SIG-M5 treated with dmso at 0.1 percent for 504 hours (cell line): ENCODE measurements around the gene SUCO.

Experiments used
- DNase-seq: peaks from one replicate; lab custom pipeline; 2025; ENCODE audit not compliant: unreplicated experiment; lab: John Stamatoyannopoulos, UW

SUCO gene

DNA sequence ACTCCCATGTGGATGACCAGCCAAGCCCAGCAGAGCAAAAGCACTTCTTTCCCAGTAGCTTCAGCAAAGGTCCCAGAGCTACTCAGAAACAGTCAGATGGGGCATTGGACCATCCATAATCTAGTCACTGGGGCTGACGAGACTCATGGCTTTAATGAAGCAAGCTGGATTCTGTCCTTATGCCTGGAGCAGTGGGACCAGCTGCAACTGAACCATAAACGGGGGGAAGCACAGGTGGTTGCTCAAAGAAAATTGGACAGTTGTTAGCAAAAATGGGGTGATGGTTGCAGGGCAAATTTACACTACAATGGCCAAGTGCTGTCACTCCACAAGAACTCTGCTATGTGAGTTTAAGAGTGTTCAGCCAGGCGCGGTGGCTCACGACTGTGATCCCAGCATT, 108.5 kb downstream of the SUCO start:
- DNase-seq: no peak

DNA sequence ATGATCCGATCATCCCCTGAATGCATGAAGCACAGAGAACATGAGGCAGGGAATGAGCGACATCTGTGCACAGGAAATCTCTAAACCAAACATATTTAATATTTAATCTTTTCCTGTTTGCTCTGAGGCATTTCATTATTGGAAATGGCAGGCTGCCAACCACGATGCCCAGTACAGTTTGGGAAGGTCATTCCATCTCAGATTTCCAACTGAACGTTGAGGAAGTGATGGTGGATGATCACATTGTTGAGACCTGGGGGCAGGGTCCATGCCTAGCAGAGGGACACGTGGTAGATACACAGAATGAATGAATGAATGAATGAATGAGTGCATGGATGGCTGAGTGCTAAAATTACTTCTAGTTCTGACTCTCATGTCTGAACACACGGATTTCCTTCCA, 110.0 kb downstream of the SUCO start:
- DNase-seq: no peak

DNA sequence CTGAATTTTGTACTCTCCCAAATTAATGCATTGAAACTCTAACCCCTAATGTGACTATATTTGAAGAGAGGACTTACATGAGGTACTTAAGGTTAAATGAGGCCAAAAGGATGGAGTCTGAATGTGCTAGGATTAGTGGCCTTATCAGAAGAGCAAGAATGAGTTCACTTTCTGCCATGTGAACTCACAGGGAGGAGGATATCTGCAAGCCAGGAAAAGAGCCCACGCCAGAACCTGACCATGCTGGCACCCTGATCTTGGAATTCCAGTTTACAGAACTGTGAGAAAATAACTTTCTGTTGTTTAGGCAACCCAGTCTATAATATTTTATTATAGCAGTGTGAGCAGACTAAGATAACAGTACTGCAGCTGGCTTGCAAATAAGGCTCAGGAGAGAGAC, 113.7 kb downstream of the SUCO start:
- DNase-seq: no peak

DNA sequence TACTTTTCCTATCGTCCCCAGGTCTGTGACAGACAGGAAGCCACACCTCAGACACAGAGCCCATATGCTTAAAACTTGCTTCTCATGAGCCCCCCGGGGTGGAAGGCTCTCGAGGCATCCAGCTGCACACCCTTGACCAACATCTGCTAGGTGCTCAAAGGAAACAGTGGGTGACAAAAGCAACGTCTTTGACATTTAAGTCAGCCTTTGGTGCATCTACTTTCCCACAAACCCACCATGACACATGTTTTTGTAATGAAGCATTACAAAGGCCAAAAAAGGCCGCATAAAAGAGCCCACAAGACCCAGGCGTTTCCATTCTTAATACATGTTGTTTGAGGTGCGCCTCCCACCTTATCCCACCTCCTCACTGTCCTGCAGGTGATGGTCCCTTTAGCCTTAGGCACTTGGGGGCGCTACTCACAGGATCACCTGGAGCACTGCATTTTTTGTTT, 114.2 kb downstream of the SUCO start:
- no peak for DNase-seq

DNA sequence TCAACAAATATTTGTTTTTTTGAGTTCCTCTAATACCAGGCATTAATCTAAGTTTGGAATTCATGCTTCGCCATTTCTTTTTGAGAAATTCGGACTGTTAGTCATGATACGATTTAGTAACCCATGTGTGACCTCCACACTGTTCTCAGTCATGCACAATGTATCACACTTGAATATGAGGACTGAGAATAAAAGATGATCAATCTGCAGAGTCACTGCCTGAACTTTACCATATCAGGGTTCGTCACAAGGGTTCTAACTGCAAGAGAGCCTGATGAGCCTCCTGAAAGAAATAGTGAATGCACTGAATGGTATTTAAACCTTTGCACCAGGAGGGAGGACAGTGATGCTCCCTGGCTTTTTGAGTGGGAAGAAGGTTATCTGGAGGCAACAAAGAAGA, 115.0 kb downstream of the SUCO start:
- no peak for DNase-seq

DNA sequence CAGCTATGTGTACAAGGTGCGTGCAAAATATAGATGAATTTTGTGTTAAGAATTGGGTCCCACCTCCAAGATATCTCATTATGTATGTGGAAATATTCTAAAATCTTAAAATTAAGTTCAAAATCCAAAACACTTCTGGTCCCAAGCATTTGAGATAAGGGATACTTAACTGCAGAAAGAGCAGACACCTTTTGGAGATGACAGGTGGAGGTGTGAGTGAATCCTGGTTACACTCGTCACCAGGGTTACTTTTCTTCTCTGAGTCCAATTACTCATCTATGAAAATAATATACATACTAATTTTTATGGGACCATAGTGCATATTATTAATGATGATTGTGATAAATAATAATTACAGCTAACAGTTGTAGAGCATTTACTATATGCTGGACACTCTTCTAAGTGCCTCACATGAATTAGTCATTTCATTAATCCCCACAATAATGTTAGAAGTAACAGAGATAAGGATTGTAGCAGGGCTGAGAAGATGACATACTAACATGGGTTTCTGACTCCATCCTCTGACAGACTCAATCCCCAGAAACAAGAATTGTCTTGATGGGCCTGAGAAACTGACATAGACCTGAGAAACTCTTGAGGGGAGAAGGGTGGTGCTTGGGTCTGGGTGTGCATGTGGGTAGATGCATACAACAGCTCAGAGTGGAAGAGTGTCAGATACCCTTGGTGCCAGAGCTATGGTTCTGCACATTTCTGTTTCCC, 117.7 kb downstream of the SUCO start:
- DNase-seq: no peak

DNA sequence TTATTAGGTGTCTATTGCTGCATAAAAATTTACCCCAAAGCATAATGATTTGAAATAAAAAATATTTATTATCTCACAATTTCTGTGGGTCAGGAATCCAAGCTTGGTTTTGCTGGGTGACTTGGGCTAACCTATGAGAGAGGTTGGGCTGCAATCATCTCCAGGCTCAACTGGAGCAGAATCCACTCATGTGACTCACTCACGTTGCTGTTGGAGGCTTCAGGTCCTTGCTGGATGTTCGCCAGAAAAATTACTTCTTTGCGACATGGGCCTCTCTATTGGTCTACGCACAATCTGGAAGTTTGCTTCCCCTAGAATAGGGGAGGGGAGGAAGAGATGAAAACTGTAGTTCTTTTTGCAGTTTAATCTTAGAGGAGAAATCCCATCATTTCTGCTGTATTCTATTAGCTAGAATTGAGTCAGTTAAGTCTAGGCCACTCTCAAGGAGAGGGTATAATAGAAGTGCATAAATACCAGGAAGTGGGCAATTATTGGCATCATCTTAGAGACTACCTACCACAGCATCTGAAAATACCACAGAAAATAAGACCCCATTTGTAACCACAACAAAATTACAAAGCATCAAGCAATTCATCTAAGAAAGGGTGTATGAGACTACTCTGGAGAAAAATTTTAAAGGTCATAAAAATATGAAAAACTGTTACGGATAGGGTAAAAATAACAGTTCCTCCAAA, 120.2 kb downstream of the SUCO start:
- no peak for DNase-seq

DNA sequence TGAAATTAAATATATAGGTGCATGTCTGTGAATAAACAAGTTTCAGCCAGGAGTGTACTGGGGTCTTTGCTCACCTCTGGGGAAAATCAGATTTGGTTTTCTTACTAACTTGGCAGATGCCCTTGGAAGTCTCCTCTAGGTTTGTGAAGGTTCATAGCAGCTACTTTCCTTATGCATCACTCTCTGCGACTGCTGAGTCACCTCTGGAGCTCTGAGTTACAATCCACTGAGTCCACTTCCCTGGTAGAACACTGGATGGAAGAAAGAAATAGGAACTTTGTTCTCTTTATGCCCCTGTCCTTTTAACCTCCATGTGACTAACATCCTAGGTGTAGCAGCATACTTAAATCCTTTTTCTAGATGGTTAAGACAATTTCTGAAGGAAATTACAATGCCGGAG, 121.6 kb downstream of the SUCO start:
- DNase-seq: no peak

DNA sequence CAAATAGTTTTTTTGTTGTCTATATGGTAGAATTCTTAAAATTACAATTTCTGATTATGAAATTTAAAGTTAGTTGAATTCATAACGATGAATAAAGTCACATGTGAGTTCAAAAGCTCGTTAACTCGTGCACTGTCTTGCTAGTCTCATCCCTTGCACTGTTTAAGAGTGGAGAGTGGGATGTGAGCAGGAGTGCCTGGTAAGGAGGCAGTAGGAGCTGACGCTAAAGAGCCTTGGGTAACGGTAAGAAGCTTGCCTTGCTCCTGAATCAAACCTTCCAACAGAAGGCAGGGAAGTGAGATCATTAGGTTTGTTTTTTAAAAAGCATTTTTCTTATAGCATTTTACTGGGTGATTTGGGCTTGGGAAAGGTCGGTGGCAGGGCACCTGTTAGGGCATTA, 123.6 kb downstream of the SUCO start:
- DNase-seq: no peak

DNA sequence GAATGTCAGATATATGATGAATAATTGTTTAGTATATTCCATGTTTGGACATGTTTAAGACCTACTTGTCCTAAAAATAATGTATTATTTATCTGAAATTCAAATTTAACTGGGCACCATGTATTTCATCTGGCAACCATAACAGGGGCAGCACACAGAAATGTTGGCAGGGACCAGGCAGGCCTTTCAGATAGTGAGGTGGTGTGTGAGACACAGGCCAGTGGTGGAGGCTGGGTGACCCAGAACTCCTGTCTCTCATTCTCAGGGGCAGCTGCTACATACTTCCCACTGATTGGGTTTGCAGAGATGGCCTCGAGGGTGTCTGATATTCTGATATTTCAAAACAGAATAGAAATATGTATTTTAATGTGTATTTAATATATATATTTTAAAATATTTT, 124.6 kb downstream of the SUCO start:
- DNase-seq: no peak

DNA sequence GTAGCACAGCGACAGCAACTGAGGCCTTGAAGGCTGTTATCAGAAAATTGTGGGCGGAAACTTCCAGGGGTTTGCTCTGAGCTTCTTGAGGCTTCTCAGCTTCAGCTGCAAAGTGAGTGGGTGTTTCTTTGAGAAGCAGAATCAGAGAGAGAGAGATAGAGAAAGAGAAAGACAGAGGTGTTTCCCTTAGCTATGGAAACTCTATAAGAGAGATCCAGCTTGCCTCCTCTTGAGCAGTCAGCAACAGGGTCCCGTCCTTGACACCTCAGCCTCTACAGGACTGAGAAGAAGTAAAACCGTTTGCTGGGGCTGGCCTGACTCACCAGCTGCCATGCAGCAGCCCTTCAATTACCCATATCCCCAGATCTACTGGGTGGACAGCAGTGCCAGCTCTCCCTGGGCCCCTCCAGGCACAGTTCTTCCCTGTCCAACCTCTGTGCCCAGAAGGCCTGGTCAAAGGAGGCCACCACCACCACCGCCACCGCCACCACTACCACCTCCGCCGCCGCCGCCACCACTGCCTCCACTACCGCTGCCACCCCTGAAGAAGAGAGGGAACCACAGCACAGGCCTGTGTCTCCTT, 126.0 kb downstream of the SUCO start, which contains the start of gene FASLG:
TSS of gene FASLG (plus strand) at position 233 of the 583 bp plus-strand sequence. CDS start at position 332, 99 bp downstream.
- DNase-seq: no peak

DNA sequence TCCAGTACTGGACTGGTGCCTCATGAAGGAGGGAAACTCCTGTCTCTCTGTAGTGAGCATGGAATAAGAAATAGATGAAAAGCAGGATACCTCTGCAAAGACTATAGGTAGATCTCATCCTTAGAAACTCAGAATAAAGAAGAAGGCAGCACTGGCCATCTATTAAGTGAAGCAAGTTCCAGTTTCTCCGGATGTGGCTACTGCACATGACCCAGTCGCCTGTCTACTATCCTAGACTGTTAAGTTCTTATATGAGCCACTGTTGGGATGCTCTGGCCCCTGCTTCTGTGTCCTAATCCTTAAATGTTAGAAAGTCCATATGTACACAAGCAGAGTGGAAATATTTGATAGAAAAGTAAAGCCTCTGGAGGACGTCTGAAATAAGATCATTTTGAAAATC, 128.2 kb downstream of the SUCO start:
- no peak for DNase-seq
